Measurements from ENCODE around the gene RPS6KB2. TPM values are rescaled to one million over a fixed set of nuclear protein-coding genes. Genes with fewer than 3 reads are reported as not detected.

The RPS6KB2 gene
- total RNA-seq, 1 experiment from 2014 or later, result 54.0 TPM

- Histone ChIP-seq H3K9me3 (ENCODE audit: insufficient read depth, low read depth) (no peaks in the 10 kb centered on the region), H2AFZ (no peak overlapping the region), H3K27ac (peak overlapping the region; percentile 35; the same call in 1 of the 2 replicates), H3K36me3 (ENCODE audit: low read depth) (no peaks in the 10 kb centered on the region; the same call in none of the 2 replicates), H3F3A (ENCODE audit: insufficient read depth, low read depth) (peaks cover 37% of the 10 kb centered on the region), H4K20me1 (ENCODE audit: insufficient read depth) (0 out of 2 replicates have a peak, but pooled peaks cover 6% of the 10 kb centered on the region), H3K4me1 (replicated peaks; ENCODE audit: insufficient read depth) (peaks cover 13% of the 10 kb centered on the region), H3K4me2 (peak overlapping the region; percentile 87), H3K9me2 (ENCODE audit: insufficient read depth) (no peaks in the 10 kb centered on the region), H3K79me2 (ENCODE audit: low read depth) (peaks cover 20% of the 10 kb centered on the region), H3K4me3 (peak overlapping the region; percentile 70), H3K27me3 (ENCODE audit: insufficient read depth, low read depth) (no peaks in the 10 kb centered on the region)
- intact Hi-C loops (cut with micrococcal nuclease; ENCODE audit: unreplicated experiment), result loop anchor here (1.0 to 5.0 kb wide), 3 partner anchors 22 to 65 kb away; partner anchors contain the start of genes CDK2AP2, PITPNM1 and TMEM134
- no peak for DNase-seq
- ChIA-PET CTCF (interaction anchor here (0.6 kb wide), 1 partner anchor 17 kb away, joined by 3 read pairs; no protein-coding TSS in a partner anchor), POLR2A (ENCODE audit: unreplicated experiment) (interaction anchor here (0.6 to 0.7 kb wide), 3 partner anchors 297 to 381 kb away, joined by 4 to 11 read pairs (median 9); no protein-coding TSS in a partner anchor)
- TF ChIP-seq CTCF (conservative IDR thresholded peaks at IDR 0.05) (no peak), EZH2 (IDR thresholded peaks at IDR 0.05; ENCODE audit: low read depth) (no peak)
- BruUV-seq (replicated peaks), result no TSS peak
Measured at GRCh38 chr11:67442504-67443404, 14.5 kb downstream of the RPS6KB2 start.

- no TSS peak for BruUV-seq (replicated peaks)
- peaks cover 20% of the 10 kb centered on the region for H3K79me2 ChIP-seq (ENCODE audit: low read depth)
- no peaks in the 10 kb centered on the region; the same call in 1 of the 2 replicates for H3K36me3 ChIP-seq (ENCODE audit: low read depth)
- ChIA-PET POLR2A (ENCODE audit: unreplicated experiment) (no interaction called here), CTCF (no interaction called here)
- H4K20me1 ChIP-seq (ENCODE audit: insufficient read depth), result no peaks in the 10 kb centered on the region
- no peak overlapping the region for H3K4me2 ChIP-seq
- no peak overlapping the region for H3K4me3 ChIP-seq
- DNase-seq, result no peak
- H3K4me1 ChIP-seq (replicated peaks; ENCODE audit: insufficient read depth), result peaks cover 13% of the 10 kb centered on the region
- TF ChIP-seq CTCF (conservative IDR thresholded peaks at IDR 0.05), result no peak
- TF ChIP-seq EZH2 (IDR thresholded peaks at IDR 0.05; ENCODE audit: low read depth), result no peak
- H3K9me3 ChIP-seq (ENCODE audit: insufficient read depth, low read depth), result no peaks in the 10 kb centered on the region
- no peak overlapping the region for H3K27ac ChIP-seq
- H3K27me3 ChIP-seq (ENCODE audit: insufficient read depth, low read depth), result no peaks in the 10 kb centered on the region
- no peaks in the 10 kb centered on the region for H3K9me2 ChIP-seq (ENCODE audit: insufficient read depth)
- intact Hi-C loops (cut with micrococcal nuclease; ENCODE audit: unreplicated experiment), result no loop called here
- no peak overlapping the region for H2AFZ ChIP-seq
- H3F3A ChIP-seq (ENCODE audit: insufficient read depth, low read depth), result peaks cover 22% of the 10 kb centered on the region; the same call in 1 of the 2 replicates
Measured at GRCh38 chr11:67445515-67445914, 17.2 kb downstream of the RPS6KB2 start.

DNA sequence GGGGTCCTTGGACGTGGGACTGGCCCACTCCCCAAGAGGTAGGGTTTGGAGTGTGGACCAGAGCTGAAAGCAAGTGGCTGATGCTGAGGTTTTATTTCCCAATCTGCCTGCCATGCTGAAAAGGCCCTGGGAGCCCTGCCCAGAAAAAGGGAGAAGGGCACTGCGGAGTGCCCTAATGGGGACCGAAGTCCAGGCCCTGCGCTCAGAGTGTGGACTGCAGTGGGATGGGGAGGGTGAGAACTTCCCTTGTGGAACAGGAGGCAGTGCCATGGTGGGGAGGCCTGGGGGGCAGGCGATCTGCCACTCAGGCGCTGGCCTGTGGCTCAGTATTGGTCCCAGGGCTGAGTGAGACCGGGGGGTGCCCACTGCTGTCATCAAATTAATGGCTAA, 19.9 kb downstream of the RPS6KB2 start:
- intact Hi-C loops (cut with micrococcal nuclease; ENCODE audit: unreplicated experiment), result no loop called here
- H4K20me1 ChIP-seq (ENCODE audit: insufficient read depth), result no peaks in the 10 kb centered on the region
- H3K9me2 ChIP-seq (ENCODE audit: insufficient read depth), result no peaks in the 10 kb centered on the region
- H3F3A ChIP-seq (ENCODE audit: insufficient read depth, low read depth), result peaks cover 21% of the 10 kb centered on the region; the same call in 1 of the 2 replicates
- H3K27me3 ChIP-seq (ENCODE audit: insufficient read depth, low read depth), result no peaks in the 10 kb centered on the region
- ChIA-PET POLR2A (ENCODE audit: unreplicated experiment) (interaction anchor here (0.7 kb wide), 1 partner anchor 34 kb away, joined by 4 read pairs; the partner anchor contains the start of gene AIP), CTCF (no interaction called here)
- H3K4me3 ChIP-seq, result no peak overlapping the region
- BruUV-seq (replicated peaks), result no TSS peak
- H2AFZ ChIP-seq, result no peak overlapping the region
- H3K4me2 ChIP-seq, result no peak overlapping the region
- H3K27ac ChIP-seq, result no peak overlapping the region
- TF ChIP-seq CTCF (conservative IDR thresholded peaks at IDR 0.05) (no peak), EZH2 (IDR thresholded peaks at IDR 0.05; ENCODE audit: low read depth) (no peak)
- H3K79me2 ChIP-seq (ENCODE audit: low read depth), result peaks cover 10% of the 10 kb centered on the region; the same call in 1 of the 2 replicates
- H3K36me3 ChIP-seq (ENCODE audit: low read depth), result no peaks in the 10 kb centered on the region
- DNase-seq, result no peak
- H3K9me3 ChIP-seq (ENCODE audit: insufficient read depth, low read depth), result no peaks in the 10 kb centered on the region
- H3K4me1 ChIP-seq (replicated peaks; ENCODE audit: insufficient read depth), result peaks cover 6% of the 10 kb centered on the region; the same call in 1 of the 2 replicates

All from PC-9 (cell line).